ENCODE data around the gene ZNF232.
"Not testable (repeated sequence)": the region's sequence is repeated elsewhere in the genome, so short reads cannot be mapped to it uniquely, and the experiment has no call there.

ZNF232 gene

DNA sequence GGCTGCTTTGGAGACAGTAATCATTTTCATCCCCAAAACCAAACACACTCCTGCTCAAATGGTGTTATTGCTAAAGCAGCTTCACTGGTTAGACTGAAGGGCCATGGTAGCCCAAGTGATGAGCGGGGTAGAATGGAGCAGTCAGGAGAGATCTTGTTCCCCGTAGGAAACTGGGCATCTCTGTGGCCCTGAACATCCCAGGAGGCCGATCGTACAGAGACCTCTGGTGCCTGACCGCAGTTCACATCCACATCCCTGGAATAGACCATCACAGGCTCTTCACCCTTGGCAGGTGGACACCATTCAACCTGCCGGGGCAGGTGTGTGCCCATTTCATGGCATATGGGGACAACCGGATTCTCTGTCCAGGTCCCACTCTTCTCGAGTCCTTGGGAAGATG lies 18.1 kb upstream of the ZNF232 start:
- peak; percentile 47 for DNase-seq

DNA sequence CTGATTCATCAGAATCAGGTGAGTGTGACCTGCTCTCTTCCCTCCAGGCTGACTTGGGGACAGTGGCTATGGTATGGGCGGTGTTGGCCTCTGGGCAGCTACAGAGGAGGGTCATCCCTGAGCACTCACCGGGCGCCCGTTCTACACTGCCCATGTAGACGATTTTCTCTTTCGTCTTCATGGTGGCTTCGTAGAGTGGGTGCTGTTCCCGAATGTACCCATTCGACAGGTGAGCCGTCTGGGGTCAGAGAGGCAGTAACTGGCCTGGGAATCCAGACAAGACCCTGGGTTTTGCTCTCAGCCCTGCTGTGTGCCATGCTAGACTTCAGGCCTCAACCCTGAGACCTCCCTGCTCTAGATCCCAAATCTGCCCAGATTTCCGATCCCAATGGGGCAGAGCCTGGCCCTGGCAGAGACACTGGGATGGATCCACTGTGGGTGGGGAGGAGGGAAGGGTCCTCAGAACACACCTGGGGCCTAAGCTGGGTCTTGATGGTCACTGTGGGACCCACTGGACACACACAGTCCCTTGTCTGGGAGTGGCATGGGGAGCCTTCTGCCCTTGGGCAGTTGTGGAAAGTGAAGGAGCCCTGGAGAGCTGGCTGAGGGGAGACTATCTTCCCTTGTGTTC lies 17.3 kb upstream of the ZNF232 start:
- peak; percentile 49 for DNase-seq

DNA sequence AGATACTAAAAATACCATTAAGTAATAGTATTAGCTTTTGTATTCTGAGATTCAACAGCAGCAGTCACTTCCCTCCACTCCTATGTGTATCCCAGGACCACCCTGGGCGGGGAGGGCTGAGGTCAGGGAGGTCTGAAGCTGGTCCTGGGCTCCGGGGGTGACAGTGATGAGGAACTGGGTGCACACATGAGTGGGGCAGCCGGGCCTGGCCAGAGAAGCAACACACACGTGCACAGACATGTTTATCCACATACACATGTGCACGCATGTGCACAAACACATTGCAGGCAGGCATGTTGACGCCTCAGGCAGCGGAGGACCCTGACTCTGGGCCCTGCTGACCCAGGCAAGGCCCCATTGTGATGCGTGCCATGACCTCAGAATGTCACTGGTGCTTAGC lies 16.7 kb upstream of the ZNF232 start:
- DNase-seq = peak; percentile 33

DNA sequence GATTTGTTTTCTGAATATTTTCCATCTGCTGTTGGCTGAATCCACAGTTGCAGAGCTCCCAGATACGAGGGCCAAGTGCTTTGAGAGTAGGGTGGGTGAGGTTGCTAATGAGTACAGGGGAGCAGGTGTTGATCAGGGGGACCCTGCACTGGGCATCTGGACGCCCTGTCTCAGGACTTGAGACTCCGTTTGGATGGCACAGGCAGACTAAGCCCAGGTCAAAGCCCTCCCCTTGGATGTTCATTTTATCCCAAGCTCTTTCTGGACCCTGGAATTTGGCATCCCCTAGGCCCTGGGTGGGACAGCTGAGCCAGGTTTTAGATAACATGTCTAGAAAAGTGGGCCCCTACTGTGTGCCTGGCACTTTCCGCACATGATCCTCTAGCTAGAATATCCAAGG lies 16.2 kb upstream of the ZNF232 start:
- peak; percentile 11 for DNase-seq

DNA sequence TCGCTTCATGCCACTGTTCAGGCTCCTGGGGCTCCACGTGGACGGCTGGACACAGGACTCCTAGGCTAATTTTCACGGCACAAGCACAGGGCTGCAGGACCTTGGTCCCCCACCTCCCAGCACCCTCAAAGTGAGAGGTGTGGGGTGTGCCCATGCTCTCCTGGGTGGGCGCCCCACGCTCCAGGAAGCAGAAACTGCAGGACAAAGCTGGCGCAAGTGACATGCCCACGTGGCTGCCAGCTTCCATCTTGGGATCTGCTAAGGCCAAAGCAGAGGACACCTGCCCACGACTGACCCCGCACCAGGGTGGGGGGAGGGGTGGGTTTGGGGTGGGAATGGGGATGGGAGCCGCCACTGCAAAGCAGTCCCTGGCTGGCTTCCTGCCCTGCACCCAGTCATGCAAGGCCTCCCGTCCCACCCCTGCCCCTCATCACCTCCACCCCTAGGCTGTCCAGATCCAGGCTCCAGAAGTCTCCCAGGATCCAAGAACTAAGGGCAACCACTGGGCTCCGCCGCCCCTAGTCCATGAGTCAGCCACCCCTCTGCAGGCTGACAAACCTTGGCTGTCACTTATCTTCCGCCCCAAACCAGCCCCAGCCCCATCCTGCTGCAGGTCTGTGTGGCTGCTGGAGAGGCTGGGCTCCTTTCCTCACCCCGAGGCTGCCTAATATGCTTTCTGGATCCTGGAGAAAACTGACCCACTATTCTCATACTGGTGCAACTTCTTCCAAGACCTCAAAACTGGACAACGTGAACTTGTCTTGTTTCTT lies 15.2 kb upstream of the ZNF232 start:
- peak; percentile 24 for DNase-seq

DNA sequence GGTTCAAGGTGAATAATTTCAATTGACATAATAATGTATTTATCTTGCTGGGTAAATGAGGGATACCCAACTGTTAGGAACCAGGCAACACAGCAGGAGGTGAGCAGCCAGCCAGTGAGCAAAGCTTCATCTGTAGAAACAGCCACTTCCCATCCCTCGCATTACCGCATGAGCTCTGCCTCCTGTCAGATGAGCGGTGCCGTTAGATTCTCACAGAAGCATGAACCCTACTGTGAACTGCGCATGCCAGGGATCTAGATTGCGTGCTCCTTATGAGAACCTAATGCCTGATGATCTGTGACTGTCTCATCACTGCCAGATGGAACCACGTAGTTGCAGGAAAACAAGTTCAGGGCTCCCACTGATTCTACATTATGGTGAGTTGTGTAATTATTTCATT lies 13.2 kb upstream of the ZNF232 start:
- DNase-seq = not testable (repeated sequence)

DNA sequence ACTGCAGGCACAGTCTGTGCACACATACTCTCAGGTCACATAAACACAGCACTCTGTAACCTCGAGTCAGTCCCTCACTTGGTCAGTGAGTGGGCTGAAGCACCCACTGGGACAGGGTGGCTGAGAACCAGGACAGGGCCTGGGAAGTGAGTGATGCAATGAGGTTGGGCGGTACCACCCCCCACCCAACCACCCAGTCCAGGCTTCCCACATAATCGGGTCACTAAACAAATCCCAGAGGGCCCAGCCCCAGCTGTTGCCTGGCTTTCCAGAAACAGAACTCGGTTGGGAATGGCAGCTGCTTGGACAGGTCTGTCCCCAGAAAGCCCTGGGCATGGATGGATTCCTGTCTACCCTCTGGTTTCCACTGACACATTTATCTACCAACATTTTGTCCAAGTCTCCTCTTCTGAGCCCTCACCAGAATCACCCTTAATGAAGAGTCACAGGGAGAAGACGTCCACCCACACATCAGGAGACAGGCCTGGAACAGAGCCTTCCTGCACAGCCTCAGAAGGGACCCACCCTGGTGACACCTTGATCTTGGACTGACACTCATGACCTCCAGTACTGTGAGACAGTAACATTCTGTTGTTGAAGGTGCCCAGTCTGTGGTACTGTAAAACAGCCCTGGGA lies 12.6 kb upstream of the ZNF232 start:
- DNase-seq = peak; percentile 52

DNA sequence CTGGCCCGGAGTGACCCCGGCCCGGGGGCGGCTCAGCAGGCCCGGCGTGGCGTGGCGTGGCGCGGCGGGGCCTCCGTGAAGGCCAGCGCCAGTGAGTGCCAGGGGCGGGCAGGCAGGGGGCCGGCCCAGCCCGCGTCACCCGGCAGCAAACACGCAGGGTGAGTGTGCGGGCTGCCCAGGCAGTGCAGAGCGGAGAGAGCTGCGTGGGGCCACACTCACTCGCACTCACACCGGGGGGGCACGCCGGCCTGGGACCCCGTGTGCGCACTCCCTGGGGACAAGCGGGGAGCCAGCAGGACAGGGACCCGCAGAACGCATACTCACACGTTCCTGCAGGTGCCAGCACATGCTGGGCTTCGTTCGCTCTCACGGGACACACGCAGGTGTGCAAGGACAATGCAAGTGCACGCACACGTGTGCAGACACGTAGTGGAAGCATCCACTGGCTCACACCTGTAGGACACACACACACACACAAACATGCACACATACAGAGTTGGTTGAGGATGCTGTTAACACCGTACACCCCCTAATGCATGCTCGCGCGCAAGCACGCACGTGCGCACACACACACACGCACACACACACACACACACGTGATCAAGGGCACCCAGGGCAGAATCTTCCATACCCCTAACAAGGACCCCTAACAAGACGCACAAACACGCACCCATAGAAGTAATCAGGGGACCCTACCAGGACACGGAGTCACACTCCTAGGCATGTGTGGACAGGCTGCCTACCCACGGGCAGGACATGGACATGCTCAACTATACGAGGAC lies 11.9 kb upstream of the ZNF232 start:
- peak; percentile 40 for DNase-seq

DNA sequence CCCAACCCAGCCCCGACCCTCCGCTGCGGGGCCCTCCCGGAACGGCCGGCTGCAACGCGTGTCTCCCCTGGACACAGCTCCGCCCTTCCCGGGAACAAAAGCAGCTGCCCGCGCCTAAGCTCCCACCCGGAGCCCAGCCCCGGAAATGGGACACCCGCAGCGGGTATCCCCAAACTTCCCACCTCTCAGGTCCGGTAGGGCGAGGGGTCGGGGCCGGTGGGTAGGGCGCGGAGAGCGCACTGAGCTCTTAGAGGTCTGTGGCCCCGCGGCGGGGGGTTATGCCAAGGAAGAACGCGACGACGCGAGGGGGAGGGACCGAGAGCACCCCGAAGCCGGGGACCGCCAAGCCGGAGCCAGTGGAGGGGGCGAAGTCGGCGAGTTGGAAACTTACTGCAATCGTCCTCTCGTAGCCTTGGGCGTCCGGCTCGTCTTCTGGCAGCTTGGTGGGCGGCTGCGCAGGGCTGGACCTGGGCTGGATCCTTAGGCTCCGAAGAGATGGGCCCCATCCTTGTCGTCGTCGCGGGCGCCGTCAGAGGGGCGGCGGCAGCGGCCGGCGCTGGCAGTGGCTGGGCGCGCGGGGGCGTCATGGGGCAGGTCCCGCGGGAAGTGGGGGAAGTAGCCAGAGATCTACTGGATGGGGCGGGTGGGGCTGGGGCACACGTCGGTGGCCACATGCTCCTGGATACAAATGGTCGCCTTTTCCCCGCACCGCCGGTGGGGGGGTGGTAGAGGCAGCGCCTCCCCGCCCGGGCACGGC lies 11.1 kb upstream of the ZNF232 start:
- DNase-seq = peak; percentile 58

DNA sequence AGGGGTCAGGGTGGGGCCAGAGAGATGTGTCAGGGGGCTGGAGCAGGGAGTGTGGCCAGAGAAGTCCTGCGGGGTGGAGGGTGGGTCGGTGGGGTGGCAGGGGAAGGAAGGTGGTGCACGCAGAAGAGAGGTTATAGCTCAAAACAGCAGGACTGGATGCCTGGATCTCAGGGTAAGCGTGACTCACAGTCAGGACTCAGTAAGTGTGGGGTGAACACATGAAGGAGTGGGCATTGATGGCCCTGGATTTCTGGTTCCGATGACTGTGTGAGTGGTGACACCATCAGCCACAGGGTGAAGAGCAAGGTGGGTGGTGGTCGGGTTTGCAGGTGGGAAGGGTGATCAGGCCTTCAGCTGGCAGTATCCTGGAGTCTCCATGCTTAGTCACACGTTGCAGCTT lies 10.4 kb upstream of the ZNF232 start:
- peak; percentile 52 for DNase-seq

DNA sequence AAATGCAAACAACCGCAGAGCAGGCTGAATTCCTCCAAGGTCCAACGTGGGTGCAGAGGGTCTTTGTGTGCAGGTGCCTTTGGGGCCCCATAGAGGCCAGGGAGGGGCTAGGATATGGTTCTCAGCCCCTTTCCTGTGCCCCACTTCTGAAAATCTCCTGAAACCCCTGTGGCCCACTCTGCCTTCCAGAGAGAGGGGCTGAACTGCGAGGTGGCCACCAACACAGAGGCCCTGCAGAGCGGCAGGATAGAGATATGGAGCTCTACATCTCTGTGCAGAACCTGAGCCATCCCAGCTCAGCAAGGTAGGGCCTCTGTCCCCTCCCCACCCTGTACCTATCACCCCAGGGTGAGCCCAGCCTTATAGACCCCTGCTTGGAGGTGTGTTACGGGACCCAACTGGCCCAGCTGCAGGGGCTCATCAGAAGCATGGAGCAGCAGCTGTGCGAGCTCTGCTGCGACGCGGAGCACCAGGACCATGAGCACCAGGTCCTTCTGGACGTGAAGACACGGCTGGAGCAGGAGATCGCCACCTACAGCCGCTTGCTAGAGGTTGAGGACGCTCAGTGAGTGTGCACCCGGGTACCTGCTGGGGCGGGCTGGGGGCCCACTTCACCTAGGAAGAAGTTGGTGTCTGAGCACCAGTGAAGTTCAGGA lies 9.6 kb upstream of the ZNF232 start:
- DNase-seq = peak; percentile 49

DNA sequence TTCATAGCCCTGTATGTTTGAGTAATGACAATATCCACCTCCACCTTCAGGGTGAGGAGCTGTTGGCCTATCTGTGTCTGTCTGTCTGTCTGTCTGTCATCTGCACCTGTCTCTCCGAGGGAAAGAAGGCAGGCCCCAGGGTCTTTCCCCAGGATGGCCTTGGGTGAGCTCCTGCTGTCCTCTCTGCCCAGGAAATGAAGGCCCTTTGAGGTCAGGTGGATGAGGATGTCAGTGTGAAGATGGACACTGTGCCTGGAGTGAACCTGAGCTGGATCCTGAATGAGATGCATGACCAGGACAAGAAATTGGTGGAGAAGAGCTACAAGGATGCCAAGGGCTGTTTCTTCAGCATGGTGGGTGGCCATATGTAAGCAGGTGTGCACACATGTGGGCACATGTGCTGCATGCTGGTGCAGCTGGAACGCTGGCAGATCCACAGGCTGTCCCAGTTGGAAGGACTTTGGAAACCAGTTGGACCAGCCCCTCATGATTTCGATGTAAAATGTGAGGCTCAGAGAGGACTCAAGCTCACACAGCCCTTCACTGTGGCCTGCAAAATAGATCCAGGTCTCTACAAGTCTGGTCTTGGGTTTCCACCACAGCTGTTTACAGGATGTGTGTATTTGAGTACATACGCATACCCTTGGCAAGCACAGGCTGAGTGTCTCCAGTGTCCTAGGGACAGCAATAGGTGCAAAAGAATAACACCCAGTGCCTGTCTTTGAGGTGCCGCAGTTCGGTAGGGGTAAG lies 8.9 kb upstream of the ZNF232 start:
- DNase-seq = not testable (repeated sequence)

DNA sequence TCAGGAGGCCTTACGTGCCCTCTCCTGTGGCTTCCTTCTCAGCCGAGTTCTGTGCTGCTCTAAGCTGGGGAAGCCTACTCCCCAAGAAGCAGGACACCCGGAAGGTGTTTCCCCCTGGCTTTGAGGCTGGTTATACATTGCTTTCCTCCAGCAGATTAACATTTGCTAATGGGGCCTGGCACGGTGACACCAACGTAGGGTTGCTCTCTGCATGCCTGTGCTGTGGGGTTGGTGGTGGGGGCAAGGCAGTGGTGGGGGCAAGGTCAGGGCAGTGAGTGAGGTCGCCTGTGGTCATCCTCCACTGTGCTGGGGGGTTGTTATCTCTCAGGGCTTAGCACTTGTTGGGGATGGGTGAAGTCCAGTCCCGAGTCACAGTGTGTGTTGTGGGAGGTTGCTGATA lies 8.4 kb upstream of the ZNF232 start:
- no peak for DNase-seq

DNA sequence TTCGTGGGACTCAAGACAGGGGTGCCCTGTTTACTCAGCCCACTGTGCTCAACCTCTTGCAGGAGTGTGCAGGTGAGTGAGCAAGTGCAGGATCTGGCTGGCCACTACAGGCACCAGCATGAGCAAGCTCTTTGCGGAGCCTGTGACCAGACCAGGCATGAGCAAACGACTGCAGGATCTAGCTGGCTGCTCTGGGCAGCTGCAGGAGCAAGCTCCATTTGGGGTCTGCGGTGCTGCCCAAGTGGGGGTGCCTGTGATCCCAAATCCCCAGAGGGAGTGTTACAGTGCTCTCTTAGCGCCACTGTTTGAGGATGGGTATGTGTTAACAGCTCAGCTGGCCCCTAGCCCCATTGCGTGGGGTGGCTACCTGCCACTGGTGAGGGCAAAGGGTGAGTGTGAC lies 6.5 kb upstream of the ZNF232 start:
- DNase-seq = no peak

DNA sequence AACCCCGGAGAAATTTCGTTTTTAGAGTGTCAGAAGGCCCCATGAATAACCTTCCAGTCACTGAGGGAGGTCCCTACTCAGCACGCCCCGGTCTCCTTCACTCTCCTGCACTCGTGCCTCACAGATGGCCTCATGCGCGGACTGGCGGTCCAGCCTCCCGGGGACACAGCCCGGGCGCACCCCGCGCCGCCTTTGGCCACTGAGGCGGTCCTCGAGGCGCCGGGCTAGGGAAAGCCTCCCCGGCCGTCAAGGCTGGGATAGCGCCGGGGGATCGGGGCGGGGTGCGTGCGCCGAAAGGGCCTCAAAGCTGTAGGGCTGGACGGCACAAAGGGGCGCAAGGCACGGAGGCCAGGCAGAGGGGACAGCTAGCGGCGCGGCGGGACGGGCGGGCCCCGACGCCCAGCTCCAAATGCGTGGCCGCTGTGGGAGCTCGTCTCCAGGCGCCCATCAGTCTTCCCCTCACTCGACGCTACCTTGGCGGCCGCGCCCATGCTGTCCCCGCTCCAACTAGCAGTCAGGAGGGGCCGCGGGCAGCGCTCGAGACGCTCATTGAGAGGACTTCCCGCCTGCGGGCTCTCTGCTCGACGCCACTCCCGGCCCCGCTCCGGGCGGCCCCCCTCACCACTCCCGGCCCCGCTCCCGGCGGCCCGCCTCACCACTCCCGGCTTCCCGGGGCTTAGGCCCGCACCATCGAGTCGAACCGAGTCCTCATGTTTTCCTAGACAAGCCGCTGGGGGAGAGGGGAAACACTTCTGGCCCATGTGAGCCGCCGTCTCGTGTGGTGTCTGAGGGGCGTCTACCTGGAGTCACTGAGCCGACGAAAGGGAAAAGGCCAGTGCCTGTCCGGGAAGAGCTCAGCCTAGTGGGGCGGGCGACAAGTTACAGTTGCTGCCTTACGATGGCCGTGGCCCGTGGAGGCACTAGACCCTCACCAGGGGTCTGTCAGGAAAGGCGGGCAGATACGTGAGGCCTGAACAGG lies 4.3 kb upstream of the ZNF232 start, which contains the start of gene USP6:
Gene USP6 (plus strand): TSS at position 360 of the 979 bp plus-strand sequence. CDS start 14,336 bp downstream, outside the sequence.
- no peak for DNase-seq

DNA sequence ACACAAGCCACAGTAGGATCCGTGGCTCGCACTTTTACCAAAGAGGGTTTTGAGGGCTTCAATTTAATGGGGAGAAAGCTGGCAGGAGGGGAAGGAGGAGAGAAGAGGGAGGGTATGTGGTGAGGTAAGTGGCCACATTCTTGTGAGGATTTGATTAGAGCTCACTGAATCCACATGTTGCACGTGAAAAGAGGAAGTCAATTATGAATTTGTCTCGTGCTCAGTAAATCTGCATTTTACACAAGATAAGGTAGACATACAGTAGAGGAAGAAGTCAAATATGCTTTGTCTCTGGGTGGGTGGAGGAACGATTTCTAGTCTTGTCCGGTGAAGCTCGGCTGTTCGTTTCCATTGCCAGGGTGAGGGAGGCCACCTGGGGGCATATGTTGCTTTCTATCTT lies 862 bp downstream of the ZNF232 start:
- no peak for DNase-seq

DNA sequence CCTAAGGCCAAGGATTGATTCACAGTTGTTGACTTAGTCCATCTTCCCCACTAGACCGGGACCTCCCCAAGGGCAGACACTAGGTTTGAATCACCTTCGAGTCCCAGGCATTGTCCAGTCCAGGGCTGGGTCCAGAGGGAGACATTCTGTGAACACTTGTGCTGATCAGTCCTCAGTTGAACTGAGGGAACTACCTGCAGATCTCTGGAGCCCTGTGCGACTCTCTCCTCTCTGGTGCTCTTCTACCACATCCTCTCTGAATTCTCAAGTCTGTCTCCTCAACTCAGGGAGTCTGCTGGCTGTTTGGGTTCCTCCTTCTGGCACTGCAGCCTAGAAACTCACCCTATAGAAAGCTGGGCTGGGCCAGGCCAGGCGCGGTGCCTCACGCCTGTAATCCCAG lies 10.8 kb downstream of the ZNF232 start:
- DNase-seq = no peak

DNA sequence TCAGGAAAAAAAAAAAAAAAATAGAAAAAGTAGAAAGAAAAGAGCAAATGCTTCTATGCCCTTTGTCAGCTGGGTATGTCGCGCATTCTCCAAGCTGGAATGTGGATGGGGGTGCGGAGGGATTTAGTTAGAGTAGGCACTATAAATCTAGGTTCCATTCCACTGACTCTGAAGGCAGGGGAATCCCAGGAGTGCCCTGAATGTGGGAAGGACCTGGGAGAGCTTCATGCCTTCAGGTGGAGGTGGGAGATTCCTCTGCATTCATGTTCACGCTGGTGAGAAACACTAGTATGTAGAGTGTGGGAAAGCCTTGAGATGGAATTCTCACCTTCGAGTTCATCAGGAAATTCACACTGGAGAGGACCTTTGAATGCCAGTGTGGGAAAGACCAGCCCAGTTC lies 12.4 kb downstream of the ZNF232 start:
- DNase-seq = no peak

DNA sequence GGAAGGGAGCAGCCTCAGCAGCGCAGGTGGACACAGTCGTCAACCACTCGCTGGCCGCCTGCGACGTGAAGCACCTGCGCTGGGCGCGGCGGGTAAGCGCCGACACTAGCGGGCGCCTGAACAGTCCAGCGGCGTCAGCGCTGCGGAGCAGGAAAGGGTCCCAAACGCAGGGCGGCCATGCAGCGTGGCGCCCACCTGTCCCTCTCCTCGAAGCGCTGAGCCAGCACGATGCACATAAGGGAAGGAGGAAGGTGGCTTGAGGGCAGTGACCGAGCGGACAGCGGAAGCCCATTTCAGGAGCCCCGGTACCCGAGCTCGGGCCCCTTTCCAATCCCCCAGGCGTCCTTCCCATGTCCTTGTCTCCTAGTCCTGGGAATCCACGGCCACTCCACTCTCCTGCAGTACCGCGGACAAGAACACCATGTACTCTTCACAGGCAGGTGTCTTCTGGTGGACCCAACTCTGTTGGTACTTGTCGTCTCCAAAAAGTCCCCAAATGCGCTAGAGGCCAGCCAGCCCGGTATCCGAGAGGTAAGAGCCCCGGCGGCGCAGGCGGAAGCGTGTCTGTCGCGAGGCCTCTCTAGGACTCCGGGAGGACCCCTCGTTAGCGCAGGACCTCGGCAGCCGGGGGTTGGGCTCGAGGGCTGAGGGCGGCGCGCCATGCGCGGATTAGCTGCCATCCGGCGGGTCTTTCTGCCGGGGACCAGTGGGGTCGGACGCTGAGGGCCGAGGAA lies 14.4 kb downstream of the ZNF232 start:
- DNase-seq = peak; percentile 77
